Tibial artery (tissue), 4 donors: ENCODE data around the gene CCN6.
"Not testable (repeated sequence)": the region's sequence is repeated elsewhere in the genome, so short reads cannot be mapped to it uniquely, and the experiment has no call there.

Experiments
- DNase-seq, 2 donors: peaks; one replicate each; pipeline ENCODE4 v3.0.0-alpha.2; 2019
- H3K27ac ChIP-seq, 2 donors: fragments of 200-600 bp; sonication (generic) in 1 of 2; 1 replicate in 1 of 2; 2 replicates in 1 of 2; pipeline ENCODE4 v1.5.1; 2018 to 2019; ENCODE audit warnings: mild to moderate bottlenecking in 1 of 2
- H3K27me3 ChIP-seq, 2 donors: fragments of 200-600 bp; sonication (generic) in 1 of 2; one replicate each; pipeline versions ENCODE4 v1.5.1 to v1.6.0; 2016 to 2019
- H3K36me3 ChIP-seq, 3 donors: fragments of 200-600 bp; sonication (generic) in 2 of 3; one replicate each; pipeline ENCODE4 v1.5.1; 2016 to 2019; ENCODE audit warnings: mild to moderate bottlenecking in 2 of 3
- H3K4me1 ChIP-seq, 4 donors: fragments of 200-600 bp; sonication (generic) in 2 of 4; 1 replicate in 3 of 4; 2 replicates in 1 of 4; pipeline ENCODE4 v1.5.1; 2016 to 2019
- H3K4me3 ChIP-seq, 2 donors: fragments of 200-600 bp; sonication (generic) in 1 of 2; 1 replicate in 1 of 2; 2 replicates in 1 of 2; pipeline ENCODE4 v1.5.1; 2018 to 2019; ENCODE audit warnings: mild to moderate bottlenecking in 2 of 2
- H3K9me3 ChIP-seq, 3 donors: fragments of 200-600 bp; sonication (generic) in 1 of 3; one replicate each; pipeline ENCODE4 v1.5.1; 2016 to 2019
- CTCF ChIP-seq, 2 experiments: fragments of 200-600 bp in 1 of 2; fragments of 450-650 bp in 1 of 2; IDR thresholded peaks; one replicate each; pipeline ENCODE4 v1.5.1; 2017 to 2019; ENCODE audit warnings: antibody characterized with exemption in 2 of 2, mild to moderate bottlenecking in 1 of 2, moderate library complexity in 1 of 2
- intact Hi-C: fragments of 100-400 bp; cut with DNase I; formaldehyde crosslinking; loops from one replicate; pipeline ENCODE4 v1.15.0; 2023; ENCODE audit warnings: low total_unique reads

Gene CCN6

GRCh38 chr6:112087916-112088315 is 34.0 kb downstream of the CCN6 start:
- intact Hi-C loops: no loop called here

GRCh38 chr6:112096901-112097300 is 43.0 kb downstream of the CCN6 start:
- no peaks in the 10 kb centered on the region for H3K9me3 ChIP-seq
- TF ChIP-seq CTCF (IDR thresholded peaks at IDR 0.05): no peak
- H3K4me1 ChIP-seq: no peaks in the 10 kb centered on the region
- no peak for DNase-seq
- H3K4me3 ChIP-seq: no peak overlapping the region
- H3K27me3 ChIP-seq: no peaks in the 10 kb centered on the region
- no peak overlapping the region for H3K27ac ChIP-seq
- H3K36me3 ChIP-seq: peaks cover 3 to 25% (median 16%) of the 10 kb centered on the region in 3 donors
- intact Hi-C loops: no loop called here

More at GRCh38 chr6:112087916-112088315, 34.0 kb downstream of the CCN6 start:
- peak overlapping the region; percentile 86 to 88 for H3K27ac ChIP-seq
- H3K4me1 ChIP-seq: peaks cover 0 to 18% (median 6%) of the 10 kb centered on the region in 4 donors
- no peaks in the 10 kb centered on the region for H3K27me3 ChIP-seq
- H3K9me3 ChIP-seq: no peaks in the 10 kb centered on the region
- DNase-seq: no peak
- peak overlapping the region; percentile 81 to 88 for H3K4me3 ChIP-seq
- no peak for TF ChIP-seq CTCF (IDR thresholded peaks at IDR 0.05)
- peaks cover 8 to 26% (median 12%) of the 10 kb centered on the region in 3 donors for H3K36me3 ChIP-seq

- H3K4me1 ChIP-seq: no peaks in the 10 kb centered on the region
- intact Hi-C loops: no loop called here
- no peaks in the 10 kb centered on the region for H3K27me3 ChIP-seq
- no peaks in the 10 kb centered on the region for H3K9me3 ChIP-seq
- no peak overlapping the region for H3K4me3 ChIP-seq
- no peak for TF ChIP-seq CTCF (IDR thresholded peaks at IDR 0.05)
- no peak for DNase-seq
- no peak overlapping the region for H3K27ac ChIP-seq
- H3K36me3 ChIP-seq: peaks cover 3 to 32% (median 16%) of the 10 kb centered on the region in 3 donors
Observed at GRCh38 chr6:112100561-112100960, 46.7 kb downstream of the CCN6 start.

GRCh38 chr6:112106026-112106425 is 52.1 kb downstream of the CCN6 start:
- H3K4me1 ChIP-seq, H3K9me3 ChIP-seq, H3K27ac ChIP-seq, intact Hi-C loops, DNase-seq, H3K27me3 ChIP-seq, H3K4me3 ChIP-seq: not testable (repeated sequence)
- peaks cover 28 to 47% (median 46%) of the 10 kb centered on the region in 3 donors for H3K36me3 ChIP-seq

- no peak for DNase-seq
- intact Hi-C loops: no loop called here
- Histone ChIP-seq H3K4me1 (no peaks in the 10 kb centered on the region), H3K9me3 (no peaks in the 10 kb centered on the region), H3K27ac (no peak overlapping the region), H3K36me3 (peaks cover 31 to 50% (median 46%) of the 10 kb centered on the region in 3 donors), H3K4me3 (no peak overlapping the region), H3K27me3 (no peaks in the 10 kb centered on the region)
- no peak for TF ChIP-seq CTCF (IDR thresholded peaks at IDR 0.05)
Observed at GRCh38 chr6:112106562-112106961, 52.7 kb downstream of the CCN6 start.

- Histone ChIP-seq H3K27ac (no peak overlapping the region), H3K4me3 (no peak overlapping the region), H3K36me3 (peaks cover 43 to 73% (median 64%) of the 10 kb centered on the region in 3 donors), H3K9me3 (no peaks in the 10 kb centered on the region), H3K27me3 (no peaks in the 10 kb centered on the region), H3K4me1 (no peaks in the 10 kb centered on the region)
- DNase-seq: no peak
- no peak for TF ChIP-seq CTCF (IDR thresholded peaks at IDR 0.05)
- intact Hi-C loops: no loop called here
Observed at GRCh38 chr6:112109262-112109661, 55.4 kb downstream of the CCN6 start.
